Activated CD8-positive, alpha-beta memory T cell treated with anti-CD3 and anti-CD28 coated beads for 4 hours (primary cell): ENCODE results near the gene KRCC1.
"Not testable (repeated sequence)": the region's sequence is repeated elsewhere in the genome, so short reads cannot be mapped to it uniquely, and the experiment has no call there.

Source experiments
- DNase-seq, 2 donors: peaks; one replicate each; pipeline ENCODE4 v3.0.0-alpha.2; 2020; ENCODE audit warnings: low read depth in 2 of 2

Gene KRCC1

DNA sequence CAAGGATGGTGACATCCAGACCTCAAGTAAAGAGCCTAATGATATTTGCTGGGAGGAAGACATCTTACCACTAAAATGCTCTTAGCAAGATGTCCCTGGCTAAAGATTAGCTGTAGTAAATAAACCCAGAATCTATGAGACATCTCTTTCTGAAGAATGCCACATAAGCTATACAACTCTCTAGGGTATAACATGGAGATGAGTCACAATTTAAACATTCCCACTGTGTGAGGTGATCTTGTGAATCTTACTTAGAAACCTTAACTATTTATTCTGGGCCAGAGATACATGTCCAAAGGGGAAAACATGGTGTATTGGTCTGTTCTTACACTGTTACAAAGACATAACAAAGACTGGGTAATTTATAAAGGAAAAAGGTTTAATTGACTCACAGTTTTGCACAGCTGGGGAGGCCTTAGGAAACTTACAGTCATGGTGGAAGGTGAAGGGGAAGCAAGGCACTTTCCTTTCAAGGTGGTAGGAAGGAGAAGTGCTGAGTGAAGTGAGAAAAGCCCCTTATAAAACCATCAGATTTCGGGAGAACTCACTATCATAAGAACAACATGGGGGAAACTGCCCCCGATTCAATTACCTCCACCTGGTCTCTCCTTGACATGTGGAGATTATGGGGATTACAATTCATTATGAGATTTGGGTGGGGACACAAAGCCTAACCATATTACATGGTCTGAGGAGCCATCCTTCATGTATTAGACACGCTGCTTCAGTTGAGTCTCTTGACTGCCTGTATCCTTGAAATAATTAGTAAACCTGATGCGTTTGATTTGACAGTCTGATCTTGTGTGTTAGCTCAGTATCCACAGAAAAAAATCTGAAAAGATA lies 17.1 kb downstream of the KRCC1 start:
- no peak for DNase-seq

DNA sequence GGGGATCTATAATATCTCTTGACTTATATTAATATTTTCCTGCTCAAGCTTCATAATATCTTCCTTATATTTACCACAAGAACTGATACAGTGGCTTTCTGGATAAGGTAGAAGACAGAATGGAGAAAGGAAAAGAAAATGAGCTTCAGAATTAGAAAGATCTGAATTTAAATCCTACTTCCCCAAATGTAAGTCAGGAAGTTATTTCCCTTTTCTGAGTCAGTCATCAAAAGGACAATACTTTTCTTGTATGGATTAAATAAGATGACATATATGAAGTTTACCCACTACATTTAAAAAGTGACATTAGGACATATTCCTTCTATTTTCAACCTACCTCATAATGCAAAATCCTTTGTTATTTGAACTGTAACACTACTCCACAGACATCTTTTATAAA lies 19.0 kb downstream of the KRCC1 start:
- no peak for DNase-seq

GRCh38 chr2:88036182-88036581 lies 19.4 kb downstream of the KRCC1 start:
- DNase-seq: no peak

GRCh38 chr2:88032070-88032702 lies 23.4 kb downstream of the KRCC1 start:
- DNase-seq: no peak

GRCh38 chr2:88028931-88029330 lies 26.7 kb downstream of the KRCC1 start:
- DNase-seq: no peak

- no peak for DNase-seq
Observed at GRCh38 chr2:88027697-88028389, 27.7 kb downstream of the KRCC1 start.

GRCh38 chr2:88024509-88024908 lies 31.1 kb downstream of the KRCC1 start:
- DNase-seq: no peak

DNA sequence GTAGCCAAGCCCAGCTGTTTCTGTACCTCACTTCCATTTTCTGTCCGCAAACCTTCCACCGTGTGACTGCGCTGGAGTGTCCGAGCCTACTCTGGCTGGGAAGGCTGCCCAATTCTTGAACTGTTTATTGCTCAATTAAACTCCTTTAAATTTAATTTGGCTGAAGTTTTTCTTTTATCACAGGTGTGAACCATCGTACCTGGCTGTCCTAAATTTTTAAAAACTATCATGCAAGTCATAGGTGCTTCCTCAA lies 33.0 kb downstream of the KRCC1 start:
- no peak for DNase-seq

GRCh38 chr2:88019985-88020384 lies 35.6 kb downstream of the KRCC1 start:
- no peak for DNase-seq

- no peak for DNase-seq
Observed at GRCh38 chr2:88018909-88019308, 36.7 kb downstream of the KRCC1 start.

DNA sequence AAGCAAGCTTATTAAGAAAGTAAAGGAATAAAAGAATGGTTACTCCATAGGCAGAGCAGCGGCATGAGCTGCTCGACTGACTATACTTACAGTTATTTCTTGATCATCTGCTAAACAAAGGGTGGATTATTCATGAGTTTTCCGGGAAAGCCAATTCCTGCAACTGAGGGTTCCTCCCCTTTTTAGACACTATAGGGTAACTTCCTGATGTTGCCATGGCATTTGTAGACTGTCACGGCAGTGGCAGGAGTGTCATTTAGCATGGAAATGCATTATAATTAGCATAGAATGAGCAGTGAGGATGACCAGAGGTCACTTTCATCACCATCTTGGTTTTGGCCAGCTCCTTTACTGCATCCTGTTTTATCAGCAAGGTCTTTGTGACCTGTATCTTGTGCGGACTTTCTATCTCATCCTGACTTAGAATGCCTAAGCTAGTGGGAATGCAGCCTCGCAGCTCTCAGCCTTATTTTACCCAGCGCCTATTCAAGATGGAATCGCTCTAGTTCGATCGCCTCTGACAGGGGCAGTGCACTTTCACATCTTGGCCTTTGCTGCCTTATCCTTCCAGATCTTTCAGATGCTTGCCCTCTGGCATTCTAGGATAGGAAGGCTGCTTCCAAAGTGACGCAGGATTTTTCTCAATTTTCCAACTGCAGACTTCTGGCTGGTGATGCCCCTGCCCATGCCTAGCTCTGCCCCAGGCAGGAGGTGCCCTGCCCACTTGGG lies 37.3 kb downstream of the KRCC1 start:
- not testable (repeated sequence) for DNase-seq

- not testable (repeated sequence) for DNase-seq
Observed at GRCh38 chr2:88017780-88018038, 37.9 kb downstream of the KRCC1 start.

- peak in 1 of 2 donors; percentile 37 for DNase-seq
Observed at GRCh38 chr2:88016960-88017779, 38.4 kb downstream of the KRCC1 start.

GRCh38 chr2:88016086-88016959 lies 39.3 kb downstream of the KRCC1 start, which contains the start of gene RNU2-63P:
Gene RNU2-63P, minus strand, starts transcription at chr2:88016547.
- peak; percentile 50 to 58 for DNase-seq

- DNase-seq: no peak
Observed at GRCh38 chr2:88011011-88011410, 44.6 kb downstream of the KRCC1 start.

GRCh38 chr2:88010136-88010535 lies 45.4 kb downstream of the KRCC1 start:
- DNase-seq: no peak

DNA sequence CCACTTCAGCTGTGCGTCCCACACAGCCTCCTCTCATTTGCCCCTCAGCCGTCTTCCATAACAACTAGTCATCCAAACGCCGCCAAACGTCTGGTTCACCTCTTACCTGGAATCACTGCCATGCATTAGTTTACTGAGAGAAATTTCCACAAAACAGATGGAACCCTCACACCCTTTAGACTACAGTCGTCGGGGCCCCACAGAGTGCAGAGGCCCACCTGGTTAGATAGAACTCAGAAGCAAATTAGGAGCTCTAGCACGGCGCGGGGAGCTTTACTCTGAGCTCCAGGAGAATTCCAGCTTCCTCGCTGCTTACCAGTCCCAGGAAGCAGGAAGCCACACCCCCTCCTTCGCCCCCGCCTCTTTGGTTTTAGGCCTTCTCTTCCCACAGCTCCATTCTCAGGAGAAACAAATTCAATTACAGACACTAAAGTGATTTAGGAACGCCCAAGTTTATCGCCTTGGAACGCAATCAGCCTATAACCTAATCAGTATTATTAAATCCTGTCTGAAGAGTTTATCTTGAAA lies 48.6 kb downstream of the KRCC1 start:
- no peak for DNase-seq

DNA sequence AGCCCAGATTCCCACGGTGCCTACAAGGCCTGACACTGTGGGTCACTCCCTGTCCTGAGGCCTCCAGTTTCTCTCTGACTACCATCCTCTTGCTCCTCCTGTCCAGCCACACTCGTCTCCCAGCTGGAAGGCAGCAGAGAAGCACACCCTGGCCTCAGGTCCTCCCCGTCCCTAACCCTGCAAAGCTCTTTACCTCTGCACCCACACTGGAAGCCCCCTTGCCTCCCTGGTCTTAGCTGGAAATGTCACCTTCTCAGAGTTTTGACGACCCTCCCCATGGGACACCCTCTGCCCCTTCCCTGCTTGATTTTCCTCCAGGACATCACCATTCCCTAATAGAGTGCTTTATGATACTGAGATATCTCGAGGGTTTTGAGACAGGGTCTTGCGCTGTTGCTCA lies 49.8 kb downstream of the KRCC1 start:
- DNase-seq: no peak

DNA sequence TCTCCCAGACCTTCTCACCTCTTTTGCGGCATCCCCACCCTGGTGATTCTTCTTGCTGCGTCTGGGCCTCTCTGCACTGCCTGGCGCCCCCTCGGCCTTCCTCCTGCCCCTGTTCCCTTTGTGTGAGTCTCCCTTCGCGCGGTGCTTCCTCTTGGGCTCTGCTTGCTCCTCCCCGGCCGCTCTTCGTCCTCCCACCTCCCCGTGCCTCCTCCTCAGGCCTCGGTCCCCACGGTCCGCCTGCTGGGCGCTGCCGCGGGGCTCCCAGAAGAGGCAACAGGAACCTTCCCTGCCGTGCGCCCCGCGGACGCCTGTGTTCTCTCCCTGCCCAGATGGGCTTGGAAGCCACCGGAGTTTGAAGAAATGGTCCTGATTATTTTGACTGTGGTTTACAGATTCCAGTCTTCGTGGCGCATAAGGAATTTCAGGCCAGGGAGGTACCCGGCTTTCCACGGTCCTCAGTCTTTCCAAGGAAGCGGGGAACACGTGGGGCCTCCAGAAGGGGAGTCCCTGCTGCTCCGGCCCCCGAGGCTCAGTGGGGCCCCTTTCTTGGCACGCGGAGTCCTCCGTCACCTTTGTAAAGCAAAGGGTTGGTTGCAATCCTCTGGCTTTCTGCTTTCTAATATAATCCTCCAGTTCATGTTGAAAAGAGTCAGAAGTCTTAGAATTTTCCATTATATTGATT lies 52.4 kb downstream of the KRCC1 start:
- no peak for DNase-seq

- DNase-seq: no peak
Observed at GRCh38 chr2:88002359-88002707, 53.2 kb downstream of the KRCC1 start.
